NCI-H1417 (cell line): ENCODE results near the gene CFAP90.

ENCODE experiments used
- DNase-seq, 3 experiments: peaks; one replicate each; lab custom pipeline; 2025; lab: John Stamatoyannopoulos, UW

Gene CFAP90

GRCh38 chr5:7868427-7868772 lies 17.5 kb upstream of the CFAP90 start:
- peak in 1 of 3 experiments; percentile 41 for DNase-seq

GRCh38 chr5:7867260-7867659 lies 16.3 kb upstream of the CFAP90 start:
- DNase-seq: no peak

GRCh38 chr5:7866196-7866595 lies 15.3 kb upstream of the CFAP90 start:
- no peak for DNase-seq

- DNase-seq: no peak
Measured at GRCh38 chr5:7857926-7858632, 7.1 kb upstream of the CFAP90 start.

GRCh38 chr5:7857361-7857760 lies 6.4 kb upstream of the CFAP90 start:
- no peak for DNase-seq

- peak; percentile 59 to 83 (median 61) for DNase-seq
Measured at GRCh38 chr5:7856855-7857254, 5.9 kb upstream of the CFAP90 start.

GRCh38 chr5:7855611-7856010 lies 4.7 kb upstream of the CFAP90 start:
- DNase-seq: no peak

- DNase-seq: no peak
Measured at GRCh38 chr5:7852988-7853387, 2.1 kb upstream of the CFAP90 start.

- DNase-seq: no peak
Measured at GRCh38 chr5:7852542-7852941, 1.6 kb upstream of the CFAP90 start.

- DNase-seq: no peak
Measured at GRCh38 chr5:7851617-7852289, 820 bp upstream of the CFAP90 start.

- no peak for DNase-seq
Measured at GRCh38 chr5:7851240-7851592, 283 bp upstream of the CFAP90 start.

- peak in 2 of 3 experiments; percentile 83 for DNase-seq
Measured at GRCh38 chr5:7849681-7850394, 1.1 kb downstream of the CFAP90 start.

- no peak for DNase-seq
Measured at GRCh38 chr5:7848296-7848695, 2.6 kb downstream of the CFAP90 start.

GRCh38 chr5:7846327-7846726 lies 4.6 kb downstream of the CFAP90 start:
- no peak for DNase-seq

GRCh38 chr5:7845557-7845956 lies 5.4 kb downstream of the CFAP90 start:
- DNase-seq: peak in 1 of 3 experiments; percentile 12

GRCh38 chr5:7844901-7845300 lies 6.0 kb downstream of the CFAP90 start:
- DNase-seq: no peak

GRCh38 chr5:7842531-7842930 lies 8.4 kb downstream of the CFAP90 start:
- DNase-seq: no peak

- DNase-seq: no peak
Measured at GRCh38 chr5:7837403-7837802, 13.5 kb downstream of the CFAP90 start.

- no peak for DNase-seq
Measured at GRCh38 chr5:7834982-7835381, 16.0 kb downstream of the CFAP90 start.

- peak in 1 of 3 experiments; percentile 16 for DNase-seq
Measured at GRCh38 chr5:7828269-7828668, 22.7 kb downstream of the CFAP90 start.

- DNase-seq: no peak
Measured at GRCh38 chr5:7827610-7828009, 23.3 kb downstream of the CFAP90 start.

GRCh38 chr5:7825630-7826029 lies 25.3 kb downstream of the CFAP90 start:
- DNase-seq: no peak

- no peak for DNase-seq
Measured at GRCh38 chr5:7824995-7825394, 25.9 kb downstream of the CFAP90 start.
